Measurements from ENCODE around the gene PCCA.

The PCCA gene

GRCh38 chr13:100175803-100176182, 86.9 kb downstream of the PCCA start:
- FAIRE-seq (no peak), DNase-seq (ENCODE audit: insufficient read length, low spot score) (no peak)
- TF ChIP-seq CTCF (IDR thresholded peaks at IDR 0.05; ENCODE audit: insufficient read depth, missing control alignments) = no peak

- DNase-seq (ENCODE audit: insufficient read length, low spot score) (no peak), FAIRE-seq (peak; percentile 60)
- no peak for TF ChIP-seq CTCF (IDR thresholded peaks at IDR 0.05; ENCODE audit: insufficient read depth, missing control alignments)
Observed at GRCh38 chr13:100176801-100177400, 88.0 kb downstream of the PCCA start.

GRCh38 chr13:100178309-100178708, 89.4 kb downstream of the PCCA start:
- FAIRE-seq (no peak), DNase-seq (ENCODE audit: insufficient read length, low spot score) (no peak)
- TF ChIP-seq CTCF (IDR thresholded peaks at IDR 0.05; ENCODE audit: insufficient read depth, missing control alignments) = no peak

- no peak for TF ChIP-seq CTCF (IDR thresholded peaks at IDR 0.05; ENCODE audit: insufficient read depth, missing control alignments)
Observed at GRCh38 chr13:100179276-100179675, 90.4 kb downstream of the PCCA start.

GRCh38 chr13:100182900-100183490, 94.1 kb downstream of the PCCA start:
- FAIRE-seq = no peak
- DNase-seq (ENCODE audit: insufficient read length, low spot score) = no peak
- TF ChIP-seq CTCF (IDR thresholded peaks at IDR 0.05; ENCODE audit: insufficient read depth, missing control alignments) = no peak

More at GRCh38 chr13:100179276-100179675, 90.4 kb downstream of the PCCA start:
- FAIRE-seq = no peak
- DNase-seq (ENCODE audit: insufficient read length, low spot score) = no peak

GRCh38 chr13:100184095-100184494, 95.2 kb downstream of the PCCA start:
- no peak for FAIRE-seq
- no peak for TF ChIP-seq CTCF (IDR thresholded peaks at IDR 0.05; ENCODE audit: insufficient read depth, missing control alignments)
- DNase-seq (ENCODE audit: insufficient read length, low spot score) = no peak

- FAIRE-seq (no peak), DNase-seq (ENCODE audit: insufficient read length, low spot score) (no peak)
- no peak for TF ChIP-seq CTCF (IDR thresholded peaks at IDR 0.05; ENCODE audit: insufficient read depth, missing control alignments)
Observed at GRCh38 chr13:100195568-100195967, 106.7 kb downstream of the PCCA start.

Data from D721Med (cell line).